ENCODE measurements around the gene PTTG2.

GRCh38 chr4:37934609-37935008 is 25.6 kb upstream of the PTTG2 start:
- TF ChIP-seq CTCF (IDR thresholded peaks at IDR 0.05) (no peak), POLR2A (IDR thresholded peaks at IDR 0.05) (no peak)
